ENCODE data around the gene VPS13C. TPM values are rescaled to one million over a fixed set of nuclear protein-coding genes. Genes with fewer than 3 reads are reported as not detected.

The VPS13C gene
- total RNA-seq, 2 donors from 2014 or later, result 71.7 to 88.5 TPM

- Mint-ChIP-seq H3K9me3 (no peaks in the 10 kb centered on the region), H3K27ac (no peak overlapping the region), H3K4me3 (no peak overlapping the region), H3K27me3 (ENCODE audit: low read depth) (no peaks in the 10 kb centered on the region), H3K36me3 (ENCODE audit: insufficient read depth in 2 of 2) (peaks cover 2 to 3% of the 10 kb centered on the region in 2 donors), H3K4me1 (ENCODE audit: low read depth) (no peaks in the 10 kb centered on the region)
- DNase-seq (no peak), ATAC-seq (replicated peaks in 1 of 2) (no peak)
Measured at GRCh38 chr15:61935493-61935892, 124.8 kb downstream of the VPS13C start.

DNA sequence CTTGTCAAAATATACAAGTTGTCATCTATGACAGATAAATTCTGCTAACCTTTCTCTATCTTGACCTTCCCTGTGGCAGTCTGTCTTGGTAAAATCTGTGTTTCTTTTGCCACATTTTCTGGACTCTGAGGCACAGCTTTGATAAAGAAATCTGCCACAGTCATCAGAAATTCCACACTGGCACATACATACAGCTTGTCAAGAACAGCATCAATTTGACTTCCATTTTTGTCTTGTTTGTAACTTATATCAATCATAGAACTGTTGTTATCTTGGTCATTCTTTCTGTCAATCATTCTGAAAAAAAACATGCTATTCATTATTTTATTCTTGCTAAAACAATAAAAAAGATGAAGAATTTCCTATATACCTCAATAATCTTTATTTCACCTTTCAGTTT, 130.8 kb downstream of the VPS13C start:
- H3K27ac Mint-ChIP-seq, result peak overlapping the region; percentile 17
- H3K36me3 Mint-ChIP-seq (ENCODE audit: insufficient read depth in 2 of 2), result peaks cover 2 to 11% of the 10 kb centered on the region in 2 donors

GRCh38 chr15:61923173-61923572, 137.1 kb downstream of the VPS13C start:
- Mint-ChIP-seq H3K27me3 (ENCODE audit: low read depth) (no peaks in the 10 kb centered on the region), H3K4me3 (no peak overlapping the region), H3K9me3 (no peaks in the 10 kb centered on the region), H3K27ac (peak overlapping the region; percentile 3), H3K4me1 (ENCODE audit: low read depth) (no peaks in the 10 kb centered on the region), H3K36me3 (ENCODE audit: insufficient read depth in 2 of 2) (peaks cover 4 to 7% of the 10 kb centered on the region in 2 donors)
- DNase-seq (no peak), ATAC-seq (replicated peaks in 1 of 2) (no peak)

More for the DNA sequence above, 130.8 kb downstream of the VPS13C start:
- no peaks in the 10 kb centered on the region for H3K27me3 Mint-ChIP-seq (ENCODE audit: low read depth)
- ATAC-seq (replicated peaks in 1 of 2), result no peak
- H3K4me1 Mint-ChIP-seq (ENCODE audit: low read depth), result no peaks in the 10 kb centered on the region
- no peak for DNase-seq
- H3K4me3 Mint-ChIP-seq, result no peak overlapping the region
- no peaks in the 10 kb centered on the region for H3K9me3 Mint-ChIP-seq

DNA sequence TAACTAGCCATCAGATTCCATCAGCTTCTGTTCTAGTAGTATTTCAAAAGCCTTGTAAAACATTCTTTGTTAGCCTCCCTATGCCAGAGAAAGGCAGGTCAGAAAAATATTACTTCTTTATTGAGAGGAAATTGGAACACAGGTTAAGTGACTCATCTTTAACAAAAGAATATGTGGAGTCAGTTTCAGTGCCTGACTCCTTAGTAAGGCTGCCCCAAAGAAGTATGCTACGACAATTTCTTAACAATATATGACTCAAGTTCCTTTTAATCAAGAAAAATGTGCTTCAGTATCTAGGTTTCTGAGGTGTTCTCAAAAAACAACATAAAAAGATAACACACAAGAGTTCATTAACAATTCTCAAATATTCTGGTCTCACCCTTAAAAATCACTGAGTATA, 139.2 kb downstream of the VPS13C start:
- H3K27me3 Mint-ChIP-seq (ENCODE audit: low read depth), result no peaks in the 10 kb centered on the region
- H3K4me3 Mint-ChIP-seq, result no peak overlapping the region
- DNase-seq, result no peak
- no peak overlapping the region for H3K27ac Mint-ChIP-seq
- peaks cover 4 to 16% of the 10 kb centered on the region in 2 donors for H3K36me3 Mint-ChIP-seq (ENCODE audit: insufficient read depth in 2 of 2)
- H3K4me1 Mint-ChIP-seq (ENCODE audit: low read depth), result no peaks in the 10 kb centered on the region
- H3K9me3 Mint-ChIP-seq, result no peaks in the 10 kb centered on the region
- ATAC-seq (replicated peaks in 1 of 2), result no peak

GRCh38 chr15:61917457-61917856, 142.8 kb downstream of the VPS13C start:
- ATAC-seq (replicated peaks in 1 of 2), result no peak
- Mint-ChIP-seq H3K4me1 (ENCODE audit: low read depth) (no peaks in the 10 kb centered on the region), H3K4me3 (no peak overlapping the region), H3K27ac (no peak overlapping the region), H3K27me3 (ENCODE audit: low read depth) (no peaks in the 10 kb centered on the region), H3K36me3 (ENCODE audit: insufficient read depth in 2 of 2) (peaks cover 5 to 22% of the 10 kb centered on the region in 2 donors), H3K9me3 (no peaks in the 10 kb centered on the region)
- DNase-seq, result no peak

GRCh38 chr15:61916104-61916503, 144.1 kb downstream of the VPS13C start:
- ATAC-seq (replicated peaks in 1 of 2), result no peak
- Mint-ChIP-seq H3K36me3 (ENCODE audit: insufficient read depth in 2 of 2) (peaks cover 5 to 25% of the 10 kb centered on the region in 2 donors), H3K27me3 (ENCODE audit: low read depth) (no peaks in the 10 kb centered on the region), H3K4me1 (ENCODE audit: low read depth) (no peaks in the 10 kb centered on the region), H3K9me3 (no peaks in the 10 kb centered on the region), H3K4me3 (no peak overlapping the region), H3K27ac (no peak overlapping the region)
- DNase-seq, result no peak

DNA sequence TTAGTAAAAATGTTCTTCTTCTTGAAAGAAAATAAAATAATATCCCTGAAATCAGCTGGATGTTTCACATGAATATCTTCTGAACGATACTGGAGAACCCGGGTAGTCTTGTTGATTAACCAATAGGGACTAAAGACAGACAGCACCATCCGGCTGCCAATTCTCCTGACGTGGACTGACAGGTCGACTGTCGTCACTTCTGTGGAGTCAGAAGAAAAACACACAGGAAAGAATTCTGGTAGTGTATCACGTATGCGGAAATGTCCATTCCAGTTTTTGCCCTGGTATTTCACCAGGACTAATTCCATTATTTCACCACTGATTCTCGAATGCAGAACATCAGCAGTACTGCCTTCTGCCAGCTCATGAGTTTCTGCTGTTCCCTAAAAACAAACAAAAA, 144.6 kb downstream of the VPS13C start:
- Mint-ChIP-seq H3K4me1 (ENCODE audit: low read depth) (no peaks in the 10 kb centered on the region), H3K4me3 (no peak overlapping the region), H3K27ac (no peak overlapping the region), H3K9me3 (no peaks in the 10 kb centered on the region), H3K36me3 (ENCODE audit: insufficient read depth in 2 of 2) (peaks cover 5 to 26% of the 10 kb centered on the region in 2 donors), H3K27me3 (ENCODE audit: low read depth) (no peaks in the 10 kb centered on the region)
- ATAC-seq (replicated peaks in 1 of 2), result no peak
- DNase-seq, result no peak

DNA sequence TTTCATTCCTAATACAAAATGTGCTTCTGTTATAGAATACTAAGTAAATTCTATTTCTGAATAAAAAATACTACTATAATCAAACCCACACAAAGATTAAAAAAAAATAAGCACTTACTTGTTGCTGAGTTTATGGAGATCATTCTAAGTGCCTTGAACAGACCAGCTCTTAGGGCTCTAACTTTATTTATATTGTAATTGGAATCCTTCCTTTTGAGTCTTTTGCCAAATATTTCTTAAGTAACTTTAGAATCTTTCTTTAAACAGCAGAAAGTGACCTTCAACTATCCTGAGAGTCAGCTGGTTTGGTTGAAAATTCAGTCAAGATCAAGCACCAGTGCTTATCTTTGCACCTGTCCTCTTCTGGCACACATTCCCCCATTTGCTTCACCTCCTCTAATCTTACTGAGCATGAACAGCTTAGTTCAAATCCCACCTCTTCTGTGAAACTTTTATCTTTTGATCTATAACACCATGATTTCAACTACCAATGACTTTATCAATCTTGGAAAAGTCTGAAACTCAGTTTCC, 149.3 kb downstream of the VPS13C start:
- no peak for DNase-seq
- H3K4me1 Mint-ChIP-seq (ENCODE audit: low read depth), result no peaks in the 10 kb centered on the region
- H3K4me3 Mint-ChIP-seq, result no peak overlapping the region
- H3K36me3 Mint-ChIP-seq (ENCODE audit: insufficient read depth in 2 of 2), result peaks cover 11 to 32% of the 10 kb centered on the region in 2 donors
- ATAC-seq (replicated peaks in 1 of 2), result no peak
- H3K9me3 Mint-ChIP-seq, result no peaks in the 10 kb centered on the region
- no peaks in the 10 kb centered on the region for H3K27me3 Mint-ChIP-seq (ENCODE audit: low read depth)
- H3K27ac Mint-ChIP-seq, result no peak overlapping the region

DNA sequence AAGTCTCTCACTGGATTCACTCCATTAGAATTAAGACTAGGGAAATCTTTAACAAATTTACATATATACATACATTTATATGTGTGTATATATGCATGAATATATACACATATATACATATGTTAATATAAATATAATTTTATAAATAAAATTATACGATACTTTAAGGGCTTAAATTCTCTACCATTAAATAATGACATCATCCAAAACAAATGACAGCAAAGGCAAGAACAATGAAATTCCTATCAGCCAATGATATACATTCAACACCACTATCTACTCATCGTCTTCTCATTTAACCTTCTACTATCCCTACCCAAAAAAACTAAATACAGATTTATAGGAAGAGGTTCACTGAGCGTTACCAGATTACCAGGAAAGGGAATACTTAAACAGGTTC, 152.0 kb downstream of the VPS13C start:
- no peaks in the 10 kb centered on the region for H3K4me1 Mint-ChIP-seq (ENCODE audit: low read depth)
- no peak overlapping the region for H3K27ac Mint-ChIP-seq
- ATAC-seq (replicated peaks in 1 of 2) (no peak), DNase-seq (no peak)
- no peaks in the 10 kb centered on the region for H3K27me3 Mint-ChIP-seq (ENCODE audit: low read depth)
- peaks cover 2 to 6% of the 10 kb centered on the region in 2 donors for H3K9me3 Mint-ChIP-seq
- H3K4me3 Mint-ChIP-seq, result no peak overlapping the region
- H3K36me3 Mint-ChIP-seq (ENCODE audit: insufficient read depth in 2 of 2), result peaks cover 14 to 39% of the 10 kb centered on the region in 2 donors

DNA sequence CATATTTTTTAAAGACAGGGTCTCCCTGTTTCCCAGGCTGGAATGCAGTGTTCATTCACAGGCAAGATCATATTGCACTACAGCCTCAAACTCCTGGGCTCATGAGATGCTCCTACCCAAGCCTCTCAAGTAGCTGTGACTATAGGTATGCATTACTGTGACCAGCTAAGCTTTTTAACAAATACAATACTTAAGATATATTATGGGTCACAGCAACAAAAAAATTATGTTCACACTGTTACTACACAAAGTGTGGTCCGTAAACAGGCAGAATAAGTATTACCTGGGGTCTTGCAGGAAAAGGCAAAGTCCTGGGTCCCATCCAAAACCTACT, 152.5 kb downstream of the VPS13C start:
- Mint-ChIP-seq H3K4me3 (no peak overlapping the region), H3K36me3 (ENCODE audit: insufficient read depth in 2 of 2) (peaks cover 17 to 41% of the 10 kb centered on the region in 2 donors), H3K9me3 (peaks cover 2 to 6% of the 10 kb centered on the region in 2 donors), H3K27me3 (ENCODE audit: low read depth) (no peaks in the 10 kb centered on the region), H3K27ac (no peak overlapping the region), H3K4me1 (ENCODE audit: low read depth) (no peaks in the 10 kb centered on the region)
- no peak for DNase-seq
- no peak for ATAC-seq (replicated peaks in 1 of 2)

DNA sequence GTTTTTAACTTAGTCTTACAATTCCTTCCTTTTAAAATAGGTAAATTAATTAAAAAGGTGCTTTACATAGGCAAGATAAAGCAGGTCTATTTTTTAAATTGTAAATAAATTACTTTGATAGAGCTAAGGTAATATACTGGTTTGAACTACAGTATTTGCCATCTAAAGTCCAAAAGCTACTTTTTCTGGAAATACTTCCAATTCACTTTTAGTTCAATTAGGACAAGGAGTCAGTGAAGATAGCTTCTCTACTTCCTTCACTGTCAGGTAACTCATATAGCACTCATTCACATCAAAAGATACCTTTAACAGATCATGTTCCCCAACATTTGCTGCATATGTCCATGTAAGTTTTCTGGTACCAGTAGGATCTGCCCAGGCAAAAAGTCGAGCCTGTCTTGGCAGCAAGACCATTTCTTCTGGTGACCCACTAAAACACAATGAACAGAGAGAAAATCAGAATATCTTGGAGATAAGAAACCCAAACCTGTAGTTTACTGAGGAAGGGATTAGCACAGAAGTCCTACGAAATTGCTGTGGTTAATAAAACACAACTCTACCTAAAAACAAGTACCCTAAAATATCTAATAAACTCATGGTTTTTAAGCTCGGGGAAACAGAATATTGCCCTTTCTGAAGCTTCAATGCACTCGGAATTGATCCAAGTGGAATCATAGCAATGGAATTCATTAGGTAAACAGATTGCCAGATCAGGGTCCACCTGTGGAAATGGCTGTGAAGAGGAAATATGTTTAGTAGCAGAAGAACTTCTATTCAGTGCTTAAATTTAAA, 153.1 kb downstream of the VPS13C start:
- DNase-seq (no peak), ATAC-seq (replicated peaks in 1 of 2) (no peak)
- Mint-ChIP-seq H3K36me3 (ENCODE audit: insufficient read depth in 2 of 2) (peaks cover 22 to 47% of the 10 kb centered on the region in 2 donors), H3K4me1 (ENCODE audit: low read depth) (no peaks in the 10 kb centered on the region), H3K27me3 (ENCODE audit: low read depth) (no peaks in the 10 kb centered on the region), H3K4me3 (no peak overlapping the region), H3K9me3 (peaks cover 2 to 9% of the 10 kb centered on the region in 2 donors), H3K27ac (no peak overlapping the region)

GRCh38 chr15:61893146-61893545, 167.1 kb downstream of the VPS13C start:
- peaks cover 32 to 49% of the 10 kb centered on the region in 2 donors for H3K36me3 Mint-ChIP-seq (ENCODE audit: insufficient read depth in 2 of 2)
- ATAC-seq (replicated peaks in 1 of 2), result no peak
- no peak for DNase-seq
- H3K4me1 Mint-ChIP-seq (ENCODE audit: low read depth), result no peaks in the 10 kb centered on the region
- H3K9me3 Mint-ChIP-seq, result peaks cover 11 to 17% of the 10 kb centered on the region in 2 donors
- no peaks in the 10 kb centered on the region for H3K27me3 Mint-ChIP-seq (ENCODE audit: low read depth)
- peak overlapping the region; percentile 20 for H3K27ac Mint-ChIP-seq
- H3K4me3 Mint-ChIP-seq, result no peak overlapping the region

DNA sequence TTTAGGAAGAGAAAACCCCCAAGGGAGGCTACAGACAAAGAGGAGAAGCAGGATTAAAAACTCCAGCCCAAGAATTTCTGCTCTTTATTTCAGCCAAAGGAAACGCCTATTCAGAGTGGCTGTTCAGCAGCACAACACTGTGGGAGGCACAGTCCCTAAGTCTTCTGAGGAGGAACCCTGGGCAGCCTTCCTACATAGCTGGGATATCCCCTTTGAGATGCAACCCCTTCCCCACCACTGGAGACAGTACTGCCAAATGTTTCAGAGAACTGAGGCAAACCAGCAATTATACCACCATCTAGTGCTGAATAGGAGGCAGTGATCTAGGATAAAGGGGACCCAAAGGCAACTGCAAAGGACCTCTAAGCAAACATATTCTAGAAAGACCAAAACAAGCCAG, 168.1 kb downstream of the VPS13C start:
- ATAC-seq (replicated peaks in 1 of 2), result no peak
- H3K4me1 Mint-ChIP-seq (ENCODE audit: low read depth), result no peaks in the 10 kb centered on the region
- peaks cover 24 to 43% of the 10 kb centered on the region in 2 donors for H3K36me3 Mint-ChIP-seq (ENCODE audit: insufficient read depth in 2 of 2)
- H3K4me3 Mint-ChIP-seq, result no peak overlapping the region
- no peak overlapping the region for H3K27ac Mint-ChIP-seq
- no peak for DNase-seq
- H3K9me3 Mint-ChIP-seq, result peaks cover 9 to 12% of the 10 kb centered on the region in 2 donors
- no peaks in the 10 kb centered on the region for H3K27me3 Mint-ChIP-seq (ENCODE audit: low read depth)

DNA sequence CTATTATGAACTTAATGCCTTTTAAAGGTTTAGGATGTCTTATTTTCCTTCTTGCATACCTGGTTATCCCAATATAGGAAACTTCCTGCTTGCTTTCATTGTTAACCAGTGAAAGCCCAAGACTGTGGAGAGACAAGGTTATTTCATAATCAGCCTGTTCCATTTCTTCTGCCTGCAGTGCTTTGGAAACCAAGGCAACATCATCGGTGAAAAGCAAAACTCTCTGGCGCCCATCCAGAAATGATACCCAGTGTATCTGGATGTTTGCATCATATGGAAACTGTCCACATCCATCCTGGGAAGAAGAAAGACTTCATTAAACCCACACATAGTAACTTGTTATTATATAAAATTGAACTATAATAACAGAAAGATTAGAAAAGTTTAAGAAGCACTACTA, 170.1 kb downstream of the VPS13C start:
- Mint-ChIP-seq H3K27me3 (ENCODE audit: low read depth) (no peaks in the 10 kb centered on the region), H3K4me3 (peak overlapping the region in 1 of 2 donors; percentile 5), H3K4me1 (ENCODE audit: low read depth) (no peaks in the 10 kb centered on the region), H3K27ac (peak overlapping the region; percentile 34), H3K36me3 (ENCODE audit: insufficient read depth in 2 of 2) (peaks cover 17 to 31% of the 10 kb centered on the region in 2 donors), H3K9me3 (peaks cover 7 to 11% of the 10 kb centered on the region in 2 donors)
- DNase-seq (no peak), ATAC-seq (replicated peaks in 1 of 2) (peak in 1 of 2 donors; percentile 21)

Data from activated T-cell treated with anti-CD3 and anti-CD28 coated beads, Interleukin-2, amount 50 U/mL, for 72 hours (primary cell).